ENCODE results near the gene SLC38A1. TPM values are rescaled to one million over a fixed set of nuclear protein-coding genes. Genes with fewer than 3 reads are reported as not detected.

The SLC38A1 gene
- total RNA-seq, 1 experiment from 2014 or later, result 259 TPM

- intact Hi-C loops (cut with micrococcal nuclease; ENCODE audit: unreplicated experiment), result no loop called here
- Mint-ChIP-seq H3K36me3 (ENCODE audit: insufficient read depth, unreplicated experiment) (peaks cover 88% of the 10 kb centered on the region), H3K27ac (ENCODE audit: unreplicated experiment) (peak overlapping the region; percentile 45), H3K27me3 (ENCODE audit: insufficient read depth, unreplicated experiment) (no peaks in the 10 kb centered on the region), H3K4me1 (ENCODE audit: low read depth, unreplicated experiment) (peaks cover 19% of the 10 kb centered on the region), H3K4me3 (ENCODE audit: unreplicated experiment) (no peak overlapping the region), H3K9me3 (ENCODE audit: unreplicated experiment) (peaks cover 33% of the 10 kb centered on the region)
- Histone ChIP-seq H3K4me1 (no peaks in the 10 kb centered on the region), H3K4me3 (ENCODE audit: low read depth, low read length) (no peak overlapping the region), H3K36me3 (ENCODE audit: control insufficient read depth, insufficient read depth, low read length) (peaks cover 2% of the 10 kb centered on the region; the same call in 1 of the 2 replicates), H3K9me3 (no peaks in the 10 kb centered on the region), H3K27me3 (replicated peaks; ENCODE audit: control insufficient read depth, insufficient read depth, low read length) (no peaks in the 10 kb centered on the region)
- DNase-seq, result no peak
- TF ChIP-seq CTCF (IDR thresholded peaks at IDR 0.05; ENCODE audit: insufficient read depth in 1 of 2, low read depth in 1 of 2, low read length in 1 of 2, severe bottlenecking in 1 of 2, unreplicated experiment in 1 of 2), result no peak
- CTCF ChIA-PET, result no interaction called here
- POLR2A ChIA-PET, result no interaction called here
- BruUV-seq (replicated peaks), result no TSS peak
Observed at GRCh38 chr12:46246021-46246700, 22.7 kb downstream of the SLC38A1 start.

DNA sequence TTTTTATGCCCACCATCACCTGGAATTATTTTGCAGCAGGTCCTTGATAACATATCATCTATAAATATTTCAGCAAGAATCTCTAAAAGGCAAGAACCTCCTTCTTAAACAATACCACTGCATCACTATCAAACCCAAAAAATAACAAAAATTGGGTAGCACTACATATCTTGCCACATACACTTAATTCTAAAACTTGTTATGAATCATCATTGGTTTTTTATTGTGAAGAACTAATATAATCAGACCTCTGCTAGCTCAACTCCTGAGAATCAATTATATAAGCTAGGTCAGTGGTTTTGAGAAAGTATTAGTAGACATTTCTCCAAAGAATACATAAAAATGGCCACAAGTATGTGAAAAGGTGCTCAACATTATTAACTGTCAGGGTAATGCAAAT lies 23.8 kb downstream of the SLC38A1 start:
- CTCF ChIA-PET, result interaction anchor here (0.6 kb wide), 1 partner anchor 120 kb away, joined by 3 read pairs; no protein-coding TSS in a partner anchor
- POLR2A ChIA-PET, result no interaction called here
- H3K27me3 Mint-ChIP-seq (ENCODE audit: insufficient read depth, unreplicated experiment), result no peaks in the 10 kb centered on the region
- no peaks in the 10 kb centered on the region for H3K4me1 ChIP-seq
- peaks cover 2% of the 10 kb centered on the region; the same call in 1 of the 2 replicates for H3K36me3 ChIP-seq (ENCODE audit: control insufficient read depth, insufficient read depth, low read length)
- TF ChIP-seq CTCF (IDR thresholded peaks at IDR 0.05; ENCODE audit: insufficient read depth in 1 of 2, low read depth in 1 of 2, low read length in 1 of 2, severe bottlenecking in 1 of 2, unreplicated experiment in 1 of 2), result no peak
- H3K9me3 ChIP-seq, result no peaks in the 10 kb centered on the region
- no peak overlapping the region for H3K4me3 ChIP-seq (ENCODE audit: low read depth, low read length)
- H3K9me3 Mint-ChIP-seq (ENCODE audit: unreplicated experiment), result peaks cover 33% of the 10 kb centered on the region
- peaks cover 88% of the 10 kb centered on the region for H3K36me3 Mint-ChIP-seq (ENCODE audit: insufficient read depth, unreplicated experiment)
- H3K4me3 Mint-ChIP-seq (ENCODE audit: unreplicated experiment), result no peak overlapping the region
- no TSS peak for BruUV-seq (replicated peaks)
- intact Hi-C loops (cut with micrococcal nuclease; ENCODE audit: unreplicated experiment), result no loop called here
- no peak for DNase-seq
- no peaks in the 10 kb centered on the region for H3K27me3 ChIP-seq (replicated peaks; ENCODE audit: control insufficient read depth, insufficient read depth, low read length)
- peaks cover 19% of the 10 kb centered on the region for H3K4me1 Mint-ChIP-seq (ENCODE audit: low read depth, unreplicated experiment)
- no peak overlapping the region for H3K27ac Mint-ChIP-seq (ENCODE audit: unreplicated experiment)

GRCh38 chr12:46244273-46244915 lies 24.4 kb downstream of the SLC38A1 start:
- no peak for TF ChIP-seq CTCF (IDR thresholded peaks at IDR 0.05; ENCODE audit: insufficient read depth in 1 of 2, low read depth in 1 of 2, low read length in 1 of 2, severe bottlenecking in 1 of 2, unreplicated experiment in 1 of 2)
- CTCF ChIA-PET, result no interaction called here
- BruUV-seq (replicated peaks), result no TSS peak
- Mint-ChIP-seq H3K9me3 (ENCODE audit: unreplicated experiment) (peaks cover 29% of the 10 kb centered on the region), H3K4me1 (ENCODE audit: low read depth, unreplicated experiment) (peaks cover 17% of the 10 kb centered on the region), H3K27ac (ENCODE audit: unreplicated experiment) (no peak overlapping the region), H3K4me3 (ENCODE audit: unreplicated experiment) (no peak overlapping the region), H3K36me3 (ENCODE audit: insufficient read depth, unreplicated experiment) (peaks cover 88% of the 10 kb centered on the region), H3K27me3 (ENCODE audit: insufficient read depth, unreplicated experiment) (no peaks in the 10 kb centered on the region)
- peaks cover 2% of the 10 kb centered on the region; the same call in 1 of the 2 replicates for H3K36me3 ChIP-seq (ENCODE audit: control insufficient read depth, insufficient read depth, low read length)
- intact Hi-C loops (cut with micrococcal nuclease; ENCODE audit: unreplicated experiment), result no loop called here
- DNase-seq, result no peak
- H3K4me3 ChIP-seq (ENCODE audit: low read depth, low read length), result no peak overlapping the region
- H3K4me1 ChIP-seq, result no peaks in the 10 kb centered on the region
- no peaks in the 10 kb centered on the region for H3K27me3 ChIP-seq (replicated peaks; ENCODE audit: control insufficient read depth, insufficient read depth, low read length)
- no peaks in the 10 kb centered on the region for H3K9me3 ChIP-seq
- POLR2A ChIA-PET, result no interaction called here
